VCaP (cell line): ENCODE measurements around the gene GPR35.

ENCODE experiments used
- H3K27ac ChIP-seq: fragments of 450-650 bp; 2 replicates; pipeline ENCODE4 v1.5.1; 2017
- CTCF ChIP-seq: fragments of 450-650 bp; conservative IDR thresholded peaks from 2 replicates; pipeline ENCODE4 v1.5.1; 2017; ENCODE audit warnings: mild to moderate bottlenecking, moderate library complexity

The GPR35 gene

GRCh38 chr2:240589850-240590525 is 35.3 kb upstream of the GPR35 start:
- no peak overlapping the region for H3K27ac ChIP-seq
- TF ChIP-seq CTCF = no peak

GRCh38 chr2:240590681-240591111 is 34.6 kb upstream of the GPR35 start:
- no peak for TF ChIP-seq CTCF
- no peak overlapping the region for H3K27ac ChIP-seq

GRCh38 chr2:240591226-240591625 is 34.1 kb upstream of the GPR35 start:
- no peak for TF ChIP-seq CTCF

GRCh38 chr2:240591784-240592183 is 33.5 kb upstream of the GPR35 start:
- no peak for TF ChIP-seq CTCF
- no peak overlapping the region for H3K27ac ChIP-seq

More at GRCh38 chr2:240591226-240591625, 34.1 kb upstream of the GPR35 start:
- no peak overlapping the region for H3K27ac ChIP-seq

- TF ChIP-seq CTCF = no peak
- H3K27ac ChIP-seq = no peak overlapping the region
These were observed 32.1 kb upstream of the GPR35 start for GRCh38 chr2:240593026-240593702.

- no peak for TF ChIP-seq CTCF
- H3K27ac ChIP-seq = no peak overlapping the region
These were observed 31.4 kb upstream of the GPR35 start for GRCh38 chr2:240593703-240594451.

GRCh38 chr2:240594511-240595380 is 30.5 kb upstream of the GPR35 start:
- no peak overlapping the region for H3K27ac ChIP-seq

More at GRCh38 chr2:240594511-240595380, 30.5 kb upstream of the GPR35 start:
- TF ChIP-seq CTCF = no peak
